ENCODE results near the gene TSEN54. TPM values are rescaled to one million over a fixed set of nuclear protein-coding genes. Genes with fewer than 3 reads are reported as not detected.
"Not testable (repeated sequence)": the region's sequence is repeated elsewhere in the genome, so short reads cannot be mapped to it uniquely, and the experiment has no call there.

The TSEN54 gene
- polyA plus RNA-seq, result 100 to 1,000 TPM; 205 to 238 (median 209) TPM

GRCh38 chr17:75516255-75516618 is at the start of gene TSEN54:
Gene TSEN54, plus strand, starts transcription at chr17:75516528. Its CDS starts 33 bp downstream, at chr17:75516561.
- Mint-ChIP-seq H3K27ac (peak within 1 kb of the TSS; percentile 96 to 100 (median 98)), H3K36me3 (peaks cover 6 to 14% (median 8%) of the 10 kb centered on the region in 3 donors), H3K4me1 (peaks cover 30 to 33% of the 10 kb centered on the region in 2 donors), H3K9me3 (no peaks in the 10 kb centered on the region), H3K27me3 (ENCODE audit: low read depth in 3 of 3) (peaks cover 3 to 17% (median 16%) of the 10 kb centered on the region in 3 donors), H3K4me3 (peak within 1 kb of the TSS; percentile 87 to 95 (median 91))
- DNase-seq, result peak; percentile 92 to 94 (median 94)

GRCh38 chr17:75468291-75468754 is 48.0 kb upstream of the TSEN54 start:
- H3K27ac Mint-ChIP-seq, result no peak overlapping the region

GRCh38 chr17:75468779-75469373 is 47.5 kb upstream of the TSEN54 start:
- Mint-ChIP-seq H3K27me3 (ENCODE audit: low read depth in 3 of 3) (no peaks in the 10 kb centered on the region), H3K27ac (peak overlapping the region in 1 of 6 donors; percentile 11), H3K9me3 (no peaks in the 10 kb centered on the region), H3K36me3 (peaks cover 13 to 18% (median 14%) of the 10 kb centered on the region in 3 donors), H3K4me3 (no peak overlapping the region), H3K4me1 (peaks cover 5 to 7% of the 10 kb centered on the region in 2 donors)
- DNase-seq, result no peak

More at GRCh38 chr17:75468291-75468754, 48.0 kb upstream of the TSEN54 start:
- Mint-ChIP-seq H3K4me3 (no peak overlapping the region), H3K27me3 (ENCODE audit: low read depth in 3 of 3) (no peaks in the 10 kb centered on the region), H3K9me3 (no peaks in the 10 kb centered on the region), H3K36me3 (peaks cover 13 to 21% (median 14%) of the 10 kb centered on the region in 3 donors), H3K4me1 (peaks cover 8 to 11% of the 10 kb centered on the region in 2 donors)
- DNase-seq, result no peak

GRCh38 chr17:75471207-75471606 is 45.1 kb upstream of the TSEN54 start:
- Mint-ChIP-seq H3K4me3 (no peak overlapping the region), H3K4me1 (peaks cover 0 to 3% of the 10 kb centered on the region in 2 donors), H3K9me3 (no peaks in the 10 kb centered on the region), H3K27me3 (ENCODE audit: low read depth in 3 of 3) (no peaks in the 10 kb centered on the region), H3K36me3 (peaks cover 13 to 15% (median 14%) of the 10 kb centered on the region in 3 donors), H3K27ac (no peak overlapping the region)
- no peak for DNase-seq

- no peak overlapping the region for H3K27ac Mint-ChIP-seq
- H3K36me3 Mint-ChIP-seq, result peaks cover 13 to 15% (median 14%) of the 10 kb centered on the region in 3 donors
- peaks cover 0 to 4% of the 10 kb centered on the region in 2 donors for H3K4me1 Mint-ChIP-seq
- no peaks in the 10 kb centered on the region for H3K27me3 Mint-ChIP-seq (ENCODE audit: low read depth in 3 of 3)
- no peak overlapping the region for H3K4me3 Mint-ChIP-seq
- DNase-seq, result no peak
- no peaks in the 10 kb centered on the region for H3K9me3 Mint-ChIP-seq
These were observed 44.2 kb upstream of the TSEN54 start for GRCh38 chr17:75472119-75472518.

GRCh38 chr17:75473246-75473645 is 43.1 kb upstream of the TSEN54 start:
- Mint-ChIP-seq H3K27me3 (ENCODE audit: low read depth in 3 of 3) (no peaks in the 10 kb centered on the region), H3K9me3 (no peaks in the 10 kb centered on the region), H3K27ac (no peak overlapping the region), H3K4me3 (no peak overlapping the region), H3K36me3 (peaks cover 12 to 14% (median 13%) of the 10 kb centered on the region in 3 donors), H3K4me1 (peaks cover 0 to 3% of the 10 kb centered on the region in 2 donors)
- DNase-seq, result no peak

- peaks cover 0 to 3% of the 10 kb centered on the region in 2 donors for H3K4me1 Mint-ChIP-seq
- no peaks in the 10 kb centered on the region for H3K9me3 Mint-ChIP-seq
- H3K36me3 Mint-ChIP-seq, result peaks cover 12 to 14% (median 13%) of the 10 kb centered on the region in 3 donors
- H3K27me3 Mint-ChIP-seq (ENCODE audit: low read depth in 3 of 3), result no peaks in the 10 kb centered on the region
- no peak overlapping the region for H3K4me3 Mint-ChIP-seq
- no peak overlapping the region for H3K27ac Mint-ChIP-seq
- no peak for DNase-seq
These were observed 41.6 kb upstream of the TSEN54 start for GRCh38 chr17:75474736-75475135.

GRCh38 chr17:75475144-75475835 is 41.0 kb upstream of the TSEN54 start:
- Mint-ChIP-seq H3K9me3 (no peaks in the 10 kb centered on the region), H3K4me1 (peaks cover 0 to 3% of the 10 kb centered on the region in 2 donors), H3K27me3 (ENCODE audit: low read depth in 3 of 3) (no peaks in the 10 kb centered on the region), H3K27ac (no peak overlapping the region), H3K4me3 (no peak overlapping the region), H3K36me3 (peaks cover 12 to 14% (median 13%) of the 10 kb centered on the region in 3 donors)
- no peak for DNase-seq

- no peak overlapping the region for H3K4me3 Mint-ChIP-seq
- no peak overlapping the region for H3K27ac Mint-ChIP-seq
- peaks cover 12 to 14% (median 13%) of the 10 kb centered on the region in 3 donors for H3K36me3 Mint-ChIP-seq
- no peaks in the 10 kb centered on the region for H3K9me3 Mint-ChIP-seq
- H3K27me3 Mint-ChIP-seq (ENCODE audit: low read depth in 3 of 3), result no peaks in the 10 kb centered on the region
- no peak for DNase-seq
- peaks cover 0 to 3% of the 10 kb centered on the region in 2 donors for H3K4me1 Mint-ChIP-seq
These were observed 40.5 kb upstream of the TSEN54 start for GRCh38 chr17:75475851-75476250.

GRCh38 chr17:75476271-75476671 is 40.1 kb upstream of the TSEN54 start:
- H3K4me1 Mint-ChIP-seq, result peaks cover 0 to 3% of the 10 kb centered on the region in 2 donors
- H3K27me3 Mint-ChIP-seq (ENCODE audit: low read depth in 3 of 3), result no peaks in the 10 kb centered on the region
- H3K27ac Mint-ChIP-seq, result no peak overlapping the region
- no peaks in the 10 kb centered on the region for H3K9me3 Mint-ChIP-seq
- peaks cover 12 to 14% (median 13%) of the 10 kb centered on the region in 3 donors for H3K36me3 Mint-ChIP-seq
- H3K4me3 Mint-ChIP-seq, result no peak overlapping the region
- DNase-seq, result no peak

- Mint-ChIP-seq H3K27ac (peak overlapping the region in 1 of 6 donors; percentile 28), H3K9me3 (no peaks in the 10 kb centered on the region), H3K4me3 (no peak overlapping the region)
These were observed 39.4 kb upstream of the TSEN54 start for GRCh38 chr17:75476752-75477489.

GRCh38 chr17:75477490-75477862 is 38.9 kb upstream of the TSEN54 start:
- not testable (repeated sequence) for H3K27me3 Mint-ChIP-seq (ENCODE audit: low read depth in 3 of 3); H3K36me3 Mint-ChIP-seq; H3K4me3 Mint-ChIP-seq; H3K27ac Mint-ChIP-seq; H3K4me1 Mint-ChIP-seq; DNase-seq; H3K9me3 Mint-ChIP-seq

More at GRCh38 chr17:75476752-75477489, 39.4 kb upstream of the TSEN54 start:
- Mint-ChIP-seq H3K27me3 (ENCODE audit: low read depth in 3 of 3) (no peaks in the 10 kb centered on the region), H3K36me3 (peaks cover 9 to 11% (median 10%) of the 10 kb centered on the region in 3 donors), H3K4me1 (peaks cover 0 to 1% of the 10 kb centered on the region in 2 donors)
- DNase-seq, result no peak

GRCh38 chr17:75478508-75478907 is 37.8 kb upstream of the TSEN54 start:
- Mint-ChIP-seq H3K4me1 (peaks cover 0 to 4% of the 10 kb centered on the region in 2 donors), H3K27ac (no peak overlapping the region), H3K27me3 (ENCODE audit: low read depth in 3 of 3) (peaks cover 0 to 2% (median 0%) of the 10 kb centered on the region in 3 donors), H3K4me3 (no peak overlapping the region), H3K9me3 (no peaks in the 10 kb centered on the region), H3K36me3 (no peaks in the 10 kb centered on the region)
- DNase-seq, result no peak

GRCh38 chr17:75480281-75480680 is 36.0 kb upstream of the TSEN54 start:
- no peak for DNase-seq
- Mint-ChIP-seq H3K27ac (no peak overlapping the region), H3K4me1 (peaks cover 0 to 7% of the 10 kb centered on the region in 2 donors), H3K27me3 (ENCODE audit: low read depth in 3 of 3) (peaks cover 0 to 2% (median 0%) of the 10 kb centered on the region in 3 donors), H3K36me3 (peaks cover 0 to 4% (median 0%) of the 10 kb centered on the region in 3 donors), H3K9me3 (no peaks in the 10 kb centered on the region), H3K4me3 (no peak overlapping the region)

Measured in immature natural killer cell (primary cell).